ENCODE data around the gene TOR1AIP2.

The TOR1AIP2 gene

DNA sequence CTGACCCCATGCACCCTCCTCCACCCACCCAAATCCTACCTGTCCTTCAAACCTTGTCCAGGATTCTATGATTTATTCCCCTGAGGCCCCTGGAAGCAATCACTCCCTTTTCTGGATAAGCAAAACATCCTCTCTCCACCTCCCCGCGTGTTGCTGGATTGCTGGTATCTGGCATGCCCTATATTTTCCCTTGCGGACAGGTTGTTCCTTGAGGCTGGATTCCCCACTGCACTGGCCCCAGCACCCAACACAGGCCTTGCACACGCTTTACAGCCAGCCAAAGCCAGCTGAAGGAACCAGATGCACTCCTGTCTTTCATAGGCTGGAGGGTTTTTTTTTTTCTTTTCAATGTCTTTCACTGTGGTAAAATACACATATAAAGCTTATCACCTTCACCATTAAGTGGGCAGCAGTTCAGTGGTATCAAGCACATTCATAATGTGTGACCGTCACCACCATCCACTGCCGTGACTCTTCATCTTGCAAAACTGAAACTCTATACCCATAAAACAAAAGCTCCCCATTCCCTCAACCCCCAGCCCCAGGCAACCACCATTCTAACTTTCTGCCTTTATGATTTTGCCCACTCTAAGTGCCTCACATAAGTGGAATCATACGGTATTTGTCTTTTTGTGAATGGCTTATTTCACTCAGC lies 50.9 kb downstream of the TOR1AIP2 start:
- TF ChIP-seq, protein P1, sequence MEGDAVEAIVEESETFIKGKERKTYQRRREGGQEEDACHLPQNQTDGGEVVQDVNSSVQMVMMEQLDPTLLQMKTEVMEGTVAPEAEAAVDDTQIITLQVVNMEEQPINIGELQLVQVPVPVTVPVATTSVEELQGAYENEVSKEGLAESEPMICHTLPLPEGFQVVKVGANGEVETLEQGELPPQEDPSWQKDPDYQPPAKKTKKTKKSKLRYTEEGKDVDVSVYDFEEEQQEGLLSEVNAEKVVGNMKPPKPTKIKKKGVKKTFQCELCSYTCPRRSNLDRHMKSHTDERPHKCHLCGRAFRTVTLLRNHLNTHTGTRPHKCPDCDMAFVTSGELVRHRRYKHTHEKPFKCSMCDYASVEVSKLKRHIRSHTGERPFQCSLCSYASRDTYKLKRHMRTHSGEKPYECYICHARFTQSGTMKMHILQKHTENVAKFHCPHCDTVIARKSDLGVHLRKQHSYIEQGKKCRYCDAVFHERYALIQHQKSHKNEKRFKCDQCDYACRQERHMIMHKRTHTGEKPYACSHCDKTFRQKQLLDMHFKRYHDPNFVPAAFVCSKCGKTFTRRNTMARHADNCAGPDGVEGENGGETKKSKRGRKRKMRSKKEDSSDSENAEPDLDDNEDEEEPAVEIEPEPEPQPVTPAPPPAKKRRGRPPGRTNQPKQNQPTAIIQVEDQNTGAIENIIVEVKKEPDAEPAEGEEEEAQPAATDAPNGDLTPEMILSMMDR (IDR thresholded peaks at IDR 0.05; ENCODE audit: low read depth, low read length, missing control alignments) = no peak
- no peak overlapping the region for H3K4me3 ChIP-seq (replicated peaks; ENCODE audit: low read depth, low read length)
- DNase-seq (ENCODE audit: extremely low read depth, low read depth) = no peak

DNA sequence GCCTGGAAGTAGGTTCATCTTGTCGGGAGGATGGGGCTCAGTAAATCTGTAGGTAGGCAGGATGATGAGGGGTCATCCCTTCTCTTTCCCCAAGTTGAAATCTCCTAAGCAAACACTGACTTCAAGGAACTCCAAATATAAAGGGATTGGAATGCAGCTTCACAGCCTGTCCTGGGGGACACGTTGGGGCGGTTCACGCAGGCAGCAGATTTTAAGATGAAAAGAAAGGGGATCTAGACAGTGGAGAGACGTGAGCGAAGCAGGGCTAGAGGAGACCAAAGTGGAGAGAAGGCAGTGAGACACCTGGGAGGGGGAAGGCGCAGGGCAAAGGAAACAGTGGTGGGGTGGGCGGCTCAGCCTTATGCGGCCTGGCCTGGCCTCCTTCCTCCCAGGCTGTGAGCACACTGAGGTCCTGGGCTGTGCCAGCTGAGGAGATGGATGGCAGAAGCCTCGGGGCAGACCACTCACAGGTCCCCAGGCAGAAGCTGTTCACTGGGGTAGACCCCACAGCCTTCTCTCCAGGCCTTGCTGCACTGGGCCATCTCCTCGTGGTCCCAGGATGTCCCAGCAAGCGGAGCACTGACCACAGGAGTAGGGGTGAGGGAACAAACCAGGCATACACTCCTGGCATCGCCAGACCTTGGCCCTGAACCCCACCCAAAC lies 51.7 kb downstream of the TOR1AIP2 start:
- H3K4me3 ChIP-seq (replicated peaks; ENCODE audit: low read depth, low read length) = no peak overlapping the region
- TF ChIP-seq, protein P1 (IDR thresholded peaks at IDR 0.05; ENCODE audit: low read depth, low read length, missing control alignments) = no peak
- DNase-seq (ENCODE audit: extremely low read depth, low read depth) = no peak

DNA sequence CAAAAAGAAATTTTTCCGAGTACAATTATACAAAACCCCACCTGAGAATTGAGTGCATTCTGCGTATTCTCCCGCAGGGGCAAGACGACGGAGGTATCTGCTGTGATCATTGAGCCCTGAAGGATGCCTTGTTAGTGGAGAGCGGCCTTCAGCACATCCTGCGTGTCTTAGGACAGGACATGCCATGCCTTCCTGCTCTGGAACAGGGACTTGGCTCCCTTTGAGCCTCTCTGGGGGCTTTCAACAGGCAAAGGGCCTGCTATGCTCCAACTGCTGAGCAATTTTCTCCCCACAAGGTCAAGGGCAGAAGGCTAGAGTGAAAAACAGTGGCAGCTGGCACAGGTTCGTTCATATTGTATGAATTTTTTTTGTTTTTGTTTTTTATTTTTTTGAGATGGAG lies 52.4 kb downstream of the TOR1AIP2 start:
- H3K4me3 ChIP-seq (replicated peaks; ENCODE audit: low read depth, low read length) = no peak overlapping the region
- TF ChIP-seq, protein P1 (IDR thresholded peaks at IDR 0.05; ENCODE audit: low read depth, low read length, missing control alignments) = no peak
- no peak for DNase-seq (ENCODE audit: extremely low read depth, low read depth)

DNA sequence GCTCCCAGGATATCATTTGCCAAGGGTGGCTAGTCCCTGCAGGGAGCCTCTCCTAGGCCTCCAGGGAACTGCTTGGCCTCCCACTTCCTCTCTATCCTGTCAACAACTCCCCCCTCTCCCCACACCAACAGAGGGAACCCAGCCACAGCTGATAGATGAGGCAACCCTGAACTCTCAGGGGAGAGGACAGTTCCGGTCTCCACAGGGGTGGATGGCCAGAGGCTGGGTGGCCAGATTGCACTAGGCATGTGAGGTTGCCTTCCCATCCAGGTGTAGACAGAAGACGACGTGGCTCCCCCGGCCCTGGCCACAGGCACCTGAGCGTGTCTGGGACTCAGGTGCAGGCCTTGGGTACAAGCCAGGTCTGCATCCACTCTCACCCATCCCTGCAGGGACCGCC lies 53.3 kb downstream of the TOR1AIP2 start:
- no peak overlapping the region for H3K4me3 ChIP-seq (replicated peaks; ENCODE audit: low read depth, low read length)
- no peak for DNase-seq (ENCODE audit: extremely low read depth, low read depth)
- TF ChIP-seq, protein P1 (IDR thresholded peaks at IDR 0.05; ENCODE audit: low read depth, low read length, missing control alignments) = no peak

DNA sequence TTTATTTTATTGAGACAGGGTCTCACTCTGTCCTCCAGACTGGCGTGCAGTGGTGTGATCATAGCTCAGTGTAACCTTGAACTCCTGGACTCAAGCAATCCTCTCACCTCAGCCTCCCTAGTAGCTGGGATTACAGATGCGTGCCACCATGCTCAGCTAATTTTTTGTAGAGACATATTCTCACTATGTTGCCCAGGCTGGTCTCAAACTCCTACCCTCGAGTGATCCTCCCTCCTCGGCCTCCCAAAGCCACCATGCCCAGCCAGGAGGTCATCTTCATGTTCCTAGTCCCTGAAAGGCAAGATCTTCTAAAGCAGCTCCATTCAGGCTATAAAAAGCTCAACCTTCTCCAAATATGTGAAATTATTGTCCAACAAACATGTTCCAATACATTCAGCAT lies 53.9 kb downstream of the TOR1AIP2 start:
- TF ChIP-seq, protein P1 (IDR thresholded peaks at IDR 0.05; ENCODE audit: low read depth, low read length, missing control alignments) = no peak
- DNase-seq (ENCODE audit: extremely low read depth, low read depth) = no peak
- no peak overlapping the region for H3K4me3 ChIP-seq (replicated peaks; ENCODE audit: low read depth, low read length)

DNA sequence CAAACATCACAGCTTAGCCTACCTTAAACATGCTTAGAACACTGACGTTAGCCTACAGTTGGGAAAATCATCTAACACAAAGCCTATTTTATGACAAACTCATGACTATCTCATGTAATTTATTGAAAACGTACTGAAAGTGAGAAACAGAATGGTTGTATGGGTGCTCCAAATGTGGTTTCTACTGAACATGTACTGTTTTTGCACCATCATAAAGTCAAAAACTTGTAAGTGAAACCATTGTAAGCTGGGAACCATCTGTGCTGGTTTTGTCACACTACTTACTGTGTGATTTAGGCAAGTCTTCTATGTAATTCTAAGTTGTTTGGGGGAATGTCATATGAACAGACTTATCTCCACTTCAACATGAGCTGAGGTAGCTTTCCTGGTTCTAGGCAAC lies 55.5 kb downstream of the TOR1AIP2 start:
- H3K4me3 ChIP-seq (replicated peaks; ENCODE audit: low read depth, low read length) = no peak overlapping the region
- DNase-seq (ENCODE audit: extremely low read depth, low read depth) = no peak
- TF ChIP-seq, protein P1 (IDR thresholded peaks at IDR 0.05; ENCODE audit: low read depth, low read length, missing control alignments) = no peak

All from HFF-Myc (cell line).